CD14-positive monocyte (primary cell): ENCODE measurements around the gene LAMP2. TPM values are rescaled to one million over a fixed set of nuclear protein-coding genes. Genes with fewer than 3 reads are reported as not detected.

Experiments
- DNase-seq, 3 donors: peaks; one replicate each; pipeline ENCODE4 v3.0.0-alpha.2; 2011 to 2022
- H2AFZ ChIP-seq: 2 replicates; pipeline ENCODE4 v1.6.0; 2012; ENCODE audit warnings: mild to moderate bottlenecking, low read depth, low read length, inconsistent platforms; ENCODE audit not compliant: insufficient read depth, poor library complexity, severe bottlenecking
- H3K27ac ChIP-seq, 2 donors: 1 replicate in 1 of 2; 2 replicates in 1 of 2; pipeline ENCODE4 v1.5.1; 2012 to 2013; ENCODE audit warnings: low read length in 2 of 2, control low read depth in 1 of 2, inconsistent platforms in 1 of 2, low read depth in 1 of 2, mild to moderate bottlenecking in 1 of 2
- H3K27me3 ChIP-seq, 2 donors: one replicate each; pipeline versions ENCODE4 v1.6.0 to v1.6.1; 2011 to 2013; ENCODE audit warnings: low read length in 2 of 2; ENCODE audit not compliant: control insufficient read depth in 2 of 2, insufficient read depth in 2 of 2
- H3K36me3 ChIP-seq, 2 donors: replicated peaks in 1 of 2; 1 replicate in 1 of 2; 2 replicates in 1 of 2; pipeline versions ENCODE4 v1.5.1 to v1.6.1; 2012 to 2013; ENCODE audit warnings: low read length in 2 of 2, control low read depth in 1 of 2, inconsistent platforms in 1 of 2, mild to moderate bottlenecking in 1 of 2; ENCODE audit not compliant: insufficient read depth in 2 of 2, control insufficient read depth in 1 of 2
- H3K4me1 ChIP-seq, 2 donors: 1 replicate in 1 of 2; 2 replicates in 1 of 2; pipeline versions ENCODE4 v1.5.1 to v1.6.1; 2012 to 2013; ENCODE audit warnings: low read length in 2 of 2, control low read depth in 1 of 2, inconsistent platforms in 1 of 2, mild to moderate bottlenecking in 1 of 2, moderate library complexity in 1 of 2; ENCODE audit not compliant: insufficient read depth in 2 of 2, control insufficient read depth in 1 of 2
- H3K4me2 ChIP-seq: replicated peaks from 2 replicates; pipeline ENCODE3; 2012; ENCODE audit warnings: low read length, moderate library complexity, mild to moderate bottlenecking; ENCODE audit not compliant: poor library complexity, severe bottlenecking; ENCODE audit errors: extremely low read depth
- H3K4me3 ChIP-seq, 3 experiments: fragments of 200-600 bp in 1 of 3; sonication (generic) in 1 of 3; replicated peaks in 1 of 3; 1 replicate in 2 of 3; 2 replicates in 1 of 3; pipeline ENCODE4 v1.5.1; 2011 to 2013; ENCODE audit warnings: low read length in 3 of 3, mild to moderate bottlenecking in 3 of 3, control low read depth in 2 of 3, low read depth in 2 of 3, inconsistent platforms in 1 of 3, moderate library complexity in 1 of 3
- H3K79me2 ChIP-seq: 2 replicates; pipeline ENCODE4 v1.6.0; 2012; ENCODE audit warnings: mild to moderate bottlenecking, control low read depth, inconsistent platforms, low read length, moderate library complexity; ENCODE audit not compliant: insufficient read depth
- H3K9ac ChIP-seq: 2 replicates; pipeline ENCODE4 v1.6.0; 2017; ENCODE audit warnings: low read length, mild to moderate bottlenecking; ENCODE audit not compliant: insufficient read depth, poor library complexity, severe bottlenecking
- H3K9me3 ChIP-seq, 2 donors: replicated peaks in 1 of 2; 1 replicate in 1 of 2; 2 replicates in 1 of 2; pipeline versions ENCODE4 v1.5.1 to v1.6.1; 2012 to 2013; ENCODE audit warnings: low read length in 2 of 2, control low read depth in 1 of 2; ENCODE audit not compliant: control insufficient read depth in 1 of 2, insufficient read depth in 1 of 2
- H4K20me1 ChIP-seq: 2 replicates; pipeline ENCODE4 v1.6.0; 2012; ENCODE audit warnings: mild to moderate bottlenecking, low read length, control low read depth, moderate library complexity; ENCODE audit not compliant: insufficient read depth
- H3K27ac Mint-ChIP-seq, 7 donors: one replicate each; pipeline ENCODE4 v1.8.0; 2020; ENCODE audit warnings: mild to moderate bottlenecking in 7 of 7, mixed read lengths in 7 of 7, moderate library complexity in 6 of 7, inconsistent platforms in 2 of 7
- H3K27me3 Mint-ChIP-seq, 3 donors: one replicate each; pipeline ENCODE4 v1.8.0; 2021 to 2022; ENCODE audit warnings: low read depth in 3 of 3, mild to moderate bottlenecking in 3 of 3, mixed read lengths in 3 of 3, moderate library complexity in 3 of 3, inconsistent platforms in 1 of 3
- H3K36me3 Mint-ChIP-seq, 2 donors: one replicate each; pipeline ENCODE4 v1.8.0; 2020; ENCODE audit warnings: mixed read lengths in 2 of 2, inconsistent platforms in 1 of 2, mild to moderate bottlenecking in 1 of 2
- H3K4me1 Mint-ChIP-seq: one replicate; pipeline ENCODE4 v1.8.0; 2020; ENCODE audit warnings: mild to moderate bottlenecking, mixed read lengths
- H3K4me3 Mint-ChIP-seq, 2 donors: one replicate each; pipeline ENCODE4 v1.8.0; 2020; ENCODE audit warnings: mild to moderate bottlenecking in 2 of 2, mixed read lengths in 2 of 2, moderate library complexity in 1 of 2
- H3K9me3 Mint-ChIP-seq, 7 donors: one replicate each; pipeline ENCODE4 v1.8.0; 2020 to 2022; ENCODE audit warnings: mixed read lengths in 7 of 7, mild to moderate bottlenecking in 6 of 7, moderate library complexity in 6 of 7, inconsistent platforms in 2 of 7
- CTCF ChIP-seq: fragments of 200-600 bp; IDR thresholded peaks from one replicate; pipeline ENCODE4 v1.8.0; 2022; ENCODE audit warnings: antibody characterized with exemption, mild to moderate bottlenecking
- WGBS: methylation state at CpG from one replicate; pipeline ENCODE4 v1.1.5; 2013; ENCODE audit warnings: missing lambda C conversion rate; ENCODE audit not compliant: insufficient coverage; 5-methylcytosine and 5-hydroxymethylcytosine counted together
- intact Hi-C, 2 donors: fragments of 100-400 bp; cut with micrococcal nuclease; formaldehyde crosslinking; loops; one replicate each; pipeline versions ENCODE4 v1.15.0 to v1.15.1; 2023
- polyA plus RNA-seq, 3 donors: library from polyadenylated mRNA; depleted of rRNA in 1 of 3; unstranded in 2 of 3; stranded (reverse) in 1 of 3; fragments of 300-500 nt in 2 of 3; fragments of >200 nt in 1 of 3; fragmentation: Illumina TruSeq in 2 of 3; gene quantifications; 1 replicate in 2 of 3; 2 replicates in 1 of 3; pipeline ENCODE4 v1.2.3, GENCODE V29; 2012 to 2021

Gene LAMP2
- polyA plus RNA-seq, 3 donors = 75.8 to 381 (median 330) TPM

GRCh38 chrX:120406638-120407037 lies 62.5 kb downstream of the LAMP2 start:
- Histone ChIP-seq H3K9ac (no peak overlapping the region), H3K27ac (no peak overlapping the region), H4K20me1 (no peaks in the 10 kb centered on the region), H3K4me3 (no peak overlapping the region), H2AFZ (no peak overlapping the region), H3K79me2 (no peaks in the 10 kb centered on the region), H3K9me3 (peaks cover 5 to 11% of the 10 kb centered on the region in 2 donors), H3K36me3 (no peaks in the 10 kb centered on the region), H3K4me1 (no peaks in the 10 kb centered on the region), H3K27me3 (no peaks in the 10 kb centered on the region), H3K4me2 (no peak overlapping the region)
- H3K27ac Mint-ChIP-seq = no peak overlapping the region
- H3K4me1 Mint-ChIP-seq = no peaks in the 10 kb centered on the region
- WGBS = no CpG with 5 or more reads among the region's 5 CpGs
- no peak for TF ChIP-seq CTCF
- DNase-seq = no peak
- H3K27me3 Mint-ChIP-seq = peaks cover 0 to 4% (median 0%) of the 10 kb centered on the region in 3 donors
- H3K4me3 Mint-ChIP-seq = no peak overlapping the region
- H3K36me3 Mint-ChIP-seq = no peaks in the 10 kb centered on the region
- intact Hi-C loops = no loop called here
- H3K9me3 Mint-ChIP-seq = peaks cover 9 to 30% (median 15%) of the 10 kb centered on the region in 7 donors

GRCh38 chrX:120402369-120402768 lies 66.7 kb downstream of the LAMP2 start:
- H3K4me1 ChIP-seq = no peaks in the 10 kb centered on the region
- H3K27ac ChIP-seq = no peak overlapping the region
- no peak for TF ChIP-seq CTCF
- intact Hi-C loops = no loop called here
- no peak overlapping the region for H2AFZ ChIP-seq
- no peaks in the 10 kb centered on the region for H3K36me3 Mint-ChIP-seq
- H4K20me1 ChIP-seq = no peaks in the 10 kb centered on the region
- no peaks in the 10 kb centered on the region for H3K36me3 ChIP-seq
- no peaks in the 10 kb centered on the region for H3K4me1 Mint-ChIP-seq
- H3K4me3 ChIP-seq = no peak overlapping the region
- DNase-seq = no peak
- H3K27me3 Mint-ChIP-seq = peaks cover 0 to 2% (median 1%) of the 10 kb centered on the region in 3 donors
- no peak overlapping the region for H3K27ac Mint-ChIP-seq
- H3K79me2 ChIP-seq = no peaks in the 10 kb centered on the region
- no peak overlapping the region for H3K9ac ChIP-seq
- no peaks in the 10 kb centered on the region for H3K9me3 ChIP-seq
- no peak overlapping the region for H3K4me3 Mint-ChIP-seq
- no CpG with 5 or more reads among the region's 2 CpGs for WGBS
- H3K9me3 Mint-ChIP-seq = peaks cover 0 to 10% (median 4%) of the 10 kb centered on the region in 7 donors
- no peak overlapping the region for H3K4me2 ChIP-seq
- H3K27me3 ChIP-seq = peaks cover 0 to 2% of the 10 kb centered on the region in 2 donors
